Cerebellar nuclear complex (tissue), 1 donor: ENCODE measurements around the gene DBR1.

ENCODE experiments used
- DNase-seq, 2 experiments: peaks; one replicate each; lab custom pipeline; 2025; lab: John Stamatoyannopoulos, UW

The DBR1 gene, protein sequence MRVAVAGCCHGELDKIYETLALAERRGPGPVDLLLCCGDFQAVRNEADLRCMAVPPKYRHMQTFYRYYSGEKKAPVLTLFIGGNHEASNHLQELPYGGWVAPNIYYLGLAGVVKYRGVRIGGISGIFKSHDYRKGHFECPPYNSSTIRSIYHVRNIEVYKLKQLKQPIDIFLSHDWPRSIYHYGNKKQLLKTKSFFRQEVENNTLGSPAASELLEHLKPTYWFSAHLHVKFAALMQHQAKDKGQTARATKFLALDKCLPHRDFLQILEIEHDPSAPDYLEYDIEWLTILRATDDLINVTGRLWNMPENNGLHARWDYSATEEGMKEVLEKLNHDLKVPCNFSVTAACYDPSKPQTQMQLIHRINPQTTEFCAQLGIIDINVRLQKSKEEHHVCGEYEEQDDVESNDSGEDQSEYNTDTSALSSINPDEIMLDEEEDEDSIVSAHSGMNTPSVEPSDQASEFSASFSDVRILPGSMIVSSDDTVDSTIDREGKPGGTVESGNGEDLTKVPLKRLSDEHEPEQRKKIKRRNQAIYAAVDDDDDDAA

DNA sequence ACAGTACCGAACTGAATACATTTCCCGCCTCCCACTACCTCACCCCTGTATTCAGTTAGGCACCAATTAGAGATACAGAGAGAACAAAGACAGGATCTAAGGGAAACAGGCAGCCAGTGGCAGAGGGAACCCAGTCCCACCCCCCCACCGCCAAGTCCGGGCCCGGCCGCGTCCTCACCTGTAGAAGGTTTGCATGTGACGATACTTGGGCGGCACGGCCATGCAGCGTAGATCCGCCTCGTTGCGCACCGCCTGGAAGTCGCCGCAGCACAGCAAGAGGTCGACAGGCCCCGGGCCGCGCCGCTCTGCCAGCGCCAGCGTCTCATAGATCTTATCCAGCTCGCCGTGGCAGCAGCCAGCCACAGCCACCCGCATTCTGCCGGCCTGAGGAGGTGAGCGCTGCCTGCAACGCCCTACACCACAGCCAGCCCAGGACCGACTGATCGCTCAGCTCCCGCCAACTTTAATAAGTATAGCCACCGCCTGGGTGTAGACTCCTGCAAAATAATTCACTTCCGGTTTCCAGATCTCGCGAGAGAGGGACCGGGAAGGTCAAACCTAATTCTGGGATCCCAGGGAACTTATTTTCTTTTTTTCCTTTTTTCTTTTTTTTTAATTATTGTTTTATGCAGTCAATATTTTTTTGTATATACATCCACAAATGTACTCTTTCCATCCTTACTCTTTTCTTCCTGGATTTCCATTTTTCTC lies at the start of gene DBR1:
DBR1 (minus strand) TSS at position 501 of the 711 bp plus-strand sequence; CDS start at position 375, 126 bp downstream.
- DNase-seq, result peak in 1 of 2 experiments; percentile 64

DNA sequence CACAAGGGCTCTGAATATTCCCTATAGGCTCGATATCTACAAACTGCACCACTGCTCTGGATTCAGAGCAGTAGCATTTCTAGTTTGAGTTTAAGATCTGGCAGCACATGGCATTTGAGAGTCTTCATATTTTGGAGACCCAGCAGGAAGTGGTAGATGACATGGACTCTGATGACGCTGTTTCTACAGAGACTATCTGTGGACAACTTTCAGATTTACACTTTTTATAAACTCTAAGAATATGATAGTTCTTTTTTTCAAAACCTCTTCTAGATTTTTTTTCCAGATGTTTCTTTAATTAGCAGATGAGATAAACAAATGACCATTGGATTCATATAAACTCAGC lies 48.2 kb upstream of the DBR1 start:
- no peak for DNase-seq

DNA sequence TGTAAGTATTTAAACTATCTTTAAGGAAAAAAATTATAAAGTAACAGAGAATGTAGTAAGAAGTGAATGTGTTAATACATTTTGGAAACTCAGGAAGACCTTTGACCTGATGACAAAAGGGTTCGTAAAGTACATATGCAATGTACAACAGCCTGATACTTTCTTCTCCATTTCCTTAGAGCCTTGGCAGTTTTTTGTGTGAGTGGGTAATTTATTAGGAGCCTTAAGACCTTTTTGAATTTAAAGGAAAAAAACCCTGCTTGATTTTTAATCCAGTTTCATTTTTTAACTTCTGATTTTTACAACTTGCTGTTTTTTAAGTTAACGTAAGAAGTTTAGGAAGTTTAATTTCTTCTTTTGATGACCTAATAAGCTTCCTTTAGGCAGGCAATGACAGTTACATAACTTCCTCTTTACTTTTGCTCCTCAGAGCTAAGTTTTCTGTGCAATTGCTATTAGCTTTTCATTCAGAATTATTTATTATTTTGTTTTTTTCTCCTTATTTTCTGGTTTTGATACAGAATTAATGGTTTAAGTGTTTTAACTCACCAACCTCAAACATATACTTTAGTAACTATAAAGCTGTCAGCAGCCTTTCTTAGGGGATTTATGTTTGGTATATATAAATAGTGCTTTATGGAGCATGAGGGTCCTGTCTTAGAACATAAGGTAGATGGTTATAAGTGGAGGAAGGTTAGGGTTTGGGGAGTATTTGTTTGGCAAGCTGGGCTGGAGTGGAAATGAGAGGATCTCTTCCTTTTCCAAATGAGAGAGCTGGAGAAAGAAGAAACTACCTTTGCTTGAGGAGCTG lies 47.6 kb upstream of the DBR1 start:
- no peak for DNase-seq

DNA sequence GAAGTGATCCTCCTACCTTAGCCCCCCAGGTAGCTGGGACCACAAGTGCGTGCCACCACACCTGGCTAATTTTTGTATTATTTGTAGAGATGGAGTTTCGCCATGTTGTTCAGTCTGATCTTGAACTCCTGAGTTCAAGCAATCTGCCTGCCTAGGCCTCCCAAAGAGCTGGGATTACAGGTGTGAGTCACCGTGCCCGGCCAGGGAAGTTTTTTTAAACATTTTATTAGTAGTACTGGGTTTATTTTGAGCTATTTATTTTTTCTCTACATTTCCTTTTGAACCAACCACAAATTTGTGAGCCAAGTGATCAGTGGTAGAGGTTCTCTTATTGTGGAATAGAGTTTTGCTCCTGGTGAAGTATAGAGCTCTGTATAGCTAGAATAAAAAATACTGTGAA lies 46.1 kb upstream of the DBR1 start:
- DNase-seq, result no peak

DNA sequence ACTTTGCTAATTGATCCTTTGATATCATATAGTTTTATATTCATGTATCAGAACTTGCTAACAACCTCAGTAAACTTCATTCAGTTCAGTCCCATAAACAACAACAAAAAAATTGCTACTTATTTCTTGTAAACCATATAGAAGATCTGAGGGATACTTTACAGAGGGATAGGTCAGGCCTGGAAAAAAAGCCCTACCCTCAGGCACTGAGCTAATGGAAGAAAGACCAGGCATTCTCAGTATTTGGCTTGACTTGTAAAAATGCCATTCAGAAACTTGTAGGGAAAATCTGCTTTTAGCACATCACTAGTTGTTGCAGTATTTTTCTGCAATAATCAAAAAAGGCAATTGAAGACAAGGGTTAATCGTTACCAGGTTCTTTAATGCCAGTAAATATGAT lies 45.5 kb upstream of the DBR1 start:
- DNase-seq, result no peak

DNA sequence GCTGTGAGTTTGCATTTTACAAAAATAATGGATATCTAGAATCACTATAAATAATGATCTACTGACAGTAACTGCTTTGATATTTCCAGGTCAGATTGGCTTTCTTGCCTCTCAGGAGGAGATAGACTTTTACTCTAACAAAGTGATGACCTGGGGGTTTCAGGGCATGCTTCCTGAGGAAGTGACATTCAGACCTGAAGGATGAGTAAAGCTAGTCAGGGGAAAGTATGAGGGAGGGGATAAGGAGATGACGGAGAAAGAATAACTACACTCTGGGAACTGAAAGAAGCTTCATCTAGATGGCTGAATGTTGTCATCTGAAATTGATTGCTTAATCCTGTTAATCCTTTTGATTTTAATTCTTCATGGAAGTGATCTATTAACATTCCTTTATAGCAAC lies 44.5 kb upstream of the DBR1 start:
- DNase-seq, result no peak

DNA sequence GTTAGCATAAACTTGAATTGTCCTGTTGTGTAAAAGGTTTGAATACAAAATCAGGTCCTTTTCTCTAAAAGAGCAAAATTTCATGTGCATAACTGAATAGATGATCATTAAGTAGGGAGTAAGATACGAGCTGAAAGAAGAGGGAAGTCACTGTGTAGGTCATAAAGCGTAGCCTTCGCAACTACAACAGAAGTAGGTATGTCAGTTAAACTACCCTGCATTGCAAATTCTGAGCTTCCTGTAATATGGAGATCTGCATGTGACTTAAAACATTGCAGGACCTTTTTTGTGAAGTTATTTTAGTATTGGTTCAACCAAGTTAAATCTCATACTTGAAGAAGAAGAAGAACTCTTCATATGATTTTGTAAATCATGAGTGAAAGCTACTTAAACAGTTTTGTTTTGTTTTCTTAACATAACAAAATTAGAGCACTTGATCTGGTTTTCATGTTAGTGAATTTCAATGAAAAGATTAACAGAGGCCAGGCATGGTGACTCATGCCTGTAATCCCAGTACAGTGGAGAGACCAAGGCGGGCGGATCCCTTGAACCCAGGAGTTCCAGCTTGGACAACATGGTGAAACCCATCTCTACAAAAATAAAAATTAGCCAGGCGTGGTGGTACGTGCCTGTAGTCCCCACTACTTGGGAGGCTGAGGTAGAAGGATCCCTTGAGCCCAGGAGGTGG lies 38.8 kb upstream of the DBR1 start:
- DNase-seq, result no peak

DNA sequence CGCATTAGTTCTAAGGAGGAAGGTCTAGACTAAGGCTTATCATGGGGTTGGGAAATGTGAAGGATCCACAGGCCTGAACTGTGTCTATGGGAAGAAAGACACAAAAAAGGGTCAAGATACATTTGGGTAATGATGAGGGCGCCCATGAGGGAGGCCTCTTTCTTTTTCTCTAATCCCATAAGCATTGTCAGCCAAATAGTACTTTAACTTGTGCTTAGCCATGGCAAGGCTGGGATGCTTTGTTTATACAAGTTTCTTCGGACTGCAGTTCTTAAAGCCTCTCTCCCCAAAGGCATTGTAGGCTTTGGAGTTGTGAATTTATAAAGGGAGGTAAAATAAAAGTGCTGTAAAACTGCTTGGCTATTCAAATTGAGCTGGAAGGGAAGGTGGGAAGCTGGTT lies 35.8 kb upstream of the DBR1 start:
- DNase-seq, result no peak

DNA sequence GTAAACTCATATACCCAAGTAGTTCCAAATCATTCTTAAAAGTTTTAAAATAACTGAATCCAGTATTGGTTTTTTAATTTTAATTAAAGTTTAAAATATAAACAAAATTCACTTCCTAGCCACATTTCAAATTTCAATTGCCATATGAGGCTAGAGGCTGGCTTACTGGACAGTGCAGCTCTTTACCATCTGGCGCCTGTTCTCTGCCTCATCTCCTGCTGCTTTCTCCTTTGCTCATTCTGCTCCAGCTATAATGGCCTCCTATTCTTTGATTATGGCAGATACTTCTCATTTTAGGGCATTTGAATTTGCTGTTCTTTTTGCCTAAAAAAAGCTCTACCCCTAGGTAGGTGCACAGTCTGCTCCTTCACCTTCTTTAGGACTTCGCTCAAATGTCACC lies 31.5 kb upstream of the DBR1 start:
- DNase-seq, result peak in 1 of 2 experiments; percentile 66

DNA sequence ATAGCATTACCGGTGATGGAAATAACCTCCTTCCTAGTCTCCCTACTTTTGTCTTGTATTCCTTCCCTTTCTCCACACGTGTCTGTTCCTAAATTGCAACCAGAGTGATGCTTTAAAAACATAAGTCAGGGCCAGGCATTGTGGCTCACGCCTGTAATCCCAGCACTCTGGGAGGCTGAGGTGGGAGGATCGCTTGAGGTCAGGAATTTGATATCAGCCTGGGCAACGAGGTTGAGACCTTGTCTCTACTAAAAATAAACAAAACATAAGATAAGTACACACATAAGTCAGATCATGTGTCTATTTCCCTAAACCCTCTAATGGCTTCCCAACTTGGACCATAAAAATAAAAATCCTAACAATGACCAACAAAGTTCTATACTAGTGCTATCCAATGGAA lies 30.8 kb upstream of the DBR1 start:
- no peak for DNase-seq

DNA sequence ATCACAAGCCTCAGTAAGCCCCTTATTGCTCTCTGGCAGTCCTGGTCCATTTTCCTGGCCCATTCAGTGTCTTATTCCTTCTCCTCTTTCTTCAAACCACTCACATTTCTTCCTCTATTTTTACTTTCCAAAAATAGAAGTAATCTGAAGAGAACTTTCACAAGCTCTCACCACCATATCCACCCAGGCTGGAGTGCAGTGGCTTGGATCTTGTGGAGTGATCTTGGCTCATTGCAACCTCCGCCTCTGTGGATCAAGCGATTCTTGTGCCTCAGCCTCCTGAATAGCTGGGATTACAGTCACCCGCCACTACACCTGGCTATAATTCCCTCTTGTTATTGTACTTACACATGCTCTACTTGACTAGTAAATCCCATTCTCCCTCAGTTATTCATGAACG lies 29.2 kb upstream of the DBR1 start:
- no peak for DNase-seq

DNA sequence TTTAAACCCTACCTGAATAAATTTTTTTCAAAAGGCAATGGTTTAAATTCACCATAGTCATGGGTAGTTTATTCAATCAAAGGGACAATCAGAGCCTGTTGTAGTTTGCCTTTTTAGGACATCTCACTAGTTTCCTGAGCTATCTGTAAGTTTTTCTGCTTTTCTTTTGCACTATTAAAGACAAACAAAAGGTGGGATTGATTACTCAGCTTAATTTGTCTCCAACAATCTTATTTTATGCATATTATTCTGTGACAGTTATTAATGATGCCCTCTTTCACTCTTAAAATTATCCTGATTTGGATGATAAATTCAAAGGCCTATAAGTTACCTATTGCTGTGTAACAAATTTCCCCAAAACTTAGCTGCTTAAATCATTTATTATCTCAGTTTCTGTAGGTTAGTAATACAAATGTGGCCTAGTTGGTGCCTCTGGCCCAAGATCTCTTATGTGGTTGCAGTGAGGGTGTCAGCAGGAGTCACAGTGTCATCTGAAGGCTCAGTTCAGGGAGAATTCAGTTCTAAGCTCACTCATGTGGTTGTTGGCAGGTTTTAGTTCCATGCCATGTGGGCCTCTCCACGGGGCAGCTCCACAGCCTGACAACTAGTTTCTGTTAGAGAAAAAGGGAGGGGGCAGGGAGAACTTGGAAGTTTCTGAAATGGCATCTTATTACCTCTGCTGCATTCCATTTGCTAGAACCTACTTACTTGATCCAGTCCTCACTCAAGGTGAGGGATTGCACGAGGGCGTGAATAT lies 28.4 kb upstream of the DBR1 start:
- peak; percentile 76 to 89 for DNase-seq

DNA sequence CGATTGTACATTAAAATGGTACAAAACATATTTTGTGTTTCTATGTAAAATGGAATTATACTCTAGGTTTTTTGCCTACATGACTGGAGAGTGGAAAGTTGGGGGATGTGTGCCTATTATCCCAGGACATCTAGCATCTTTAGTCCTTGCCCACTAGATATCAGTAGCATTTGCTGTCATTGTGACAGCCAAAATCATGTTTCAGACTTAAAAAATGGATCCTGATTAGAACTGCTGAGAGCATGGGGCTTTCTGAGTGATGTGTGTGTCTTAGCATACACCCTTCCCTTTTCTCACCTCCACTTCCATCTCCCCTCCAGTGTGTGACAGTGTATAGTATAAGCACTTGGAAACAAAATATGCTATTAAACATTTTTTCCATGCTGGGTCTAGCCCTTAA lies 25.7 kb upstream of the DBR1 start:
- DNase-seq, result no peak

DNA sequence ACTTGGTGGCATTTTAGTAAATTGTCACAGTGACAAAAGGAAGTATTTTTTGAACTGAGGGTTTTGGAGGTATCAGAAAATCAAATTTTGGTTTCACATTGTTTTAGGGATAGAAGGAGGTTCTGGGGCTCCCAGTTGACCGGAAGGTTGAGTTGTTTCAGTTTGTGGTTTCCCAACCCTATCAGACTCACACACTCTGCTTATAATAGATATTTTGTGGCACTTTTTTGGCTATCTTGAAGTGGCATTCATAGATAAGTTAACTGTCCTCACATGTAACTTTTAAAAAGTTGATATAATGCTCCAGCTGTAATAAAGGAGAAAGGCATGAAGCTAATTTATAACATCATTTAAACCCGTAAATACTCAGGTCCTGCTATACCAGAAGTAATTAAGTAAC lies 25.1 kb upstream of the DBR1 start:
- DNase-seq, result no peak

DNA sequence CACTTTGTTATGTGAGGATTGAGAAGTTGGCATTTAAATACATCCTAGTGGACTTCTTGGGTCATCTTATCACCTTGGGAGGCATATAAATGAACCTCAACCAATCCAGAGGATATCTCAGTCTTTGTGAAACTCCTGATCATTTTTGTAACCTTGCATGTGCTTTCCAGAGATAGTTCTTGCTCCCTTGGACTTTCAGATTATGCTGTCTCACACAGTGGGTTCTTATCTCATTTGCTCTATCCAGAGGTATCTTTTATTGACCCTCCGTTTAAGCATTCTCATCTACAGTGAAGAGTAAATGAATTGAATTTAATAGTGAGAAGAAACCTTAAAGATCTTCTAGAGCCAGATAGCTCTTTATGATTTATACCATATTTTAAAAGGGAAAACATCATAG lies 22.8 kb upstream of the DBR1 start:
- no peak for DNase-seq

DNA sequence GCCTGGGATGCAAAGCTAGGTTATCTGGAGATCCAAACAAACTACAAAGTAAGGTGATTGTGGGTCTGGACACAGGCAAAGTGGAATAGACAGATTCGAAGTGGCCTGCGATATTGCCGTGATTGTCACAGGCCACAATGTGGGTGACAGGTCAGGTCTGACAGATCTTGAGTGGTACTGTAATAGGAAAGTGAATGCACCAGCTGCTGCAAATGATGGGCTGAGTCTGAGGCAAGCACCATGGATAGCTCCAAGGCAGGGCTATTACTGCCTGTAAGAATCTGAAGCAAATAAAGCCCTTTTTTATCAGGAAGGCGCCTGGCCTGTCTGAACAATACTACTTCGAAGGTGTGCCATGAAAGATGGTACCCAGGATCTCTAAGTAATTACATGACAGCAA lies 22.3 kb upstream of the DBR1 start:
- no peak for DNase-seq

DNA sequence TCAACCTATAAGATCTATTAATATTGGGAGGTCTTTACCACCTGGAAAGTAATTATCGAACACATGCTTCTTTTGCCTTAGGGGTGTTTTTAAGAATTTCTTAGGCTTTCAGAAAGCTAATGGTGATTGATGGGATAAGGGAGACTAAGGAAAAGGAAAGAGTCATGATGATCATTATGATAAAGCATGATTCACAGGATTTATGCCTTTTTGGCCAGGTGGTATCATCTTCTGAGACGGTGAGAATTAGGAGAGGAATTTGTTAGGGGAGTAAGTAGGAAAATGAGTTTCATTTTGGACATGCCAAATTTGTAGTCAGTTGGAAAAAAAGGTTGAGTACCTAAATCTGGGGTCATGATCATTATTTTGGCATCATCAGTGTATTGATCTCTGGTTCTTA lies 21.3 kb upstream of the DBR1 start:
- no peak for DNase-seq

DNA sequence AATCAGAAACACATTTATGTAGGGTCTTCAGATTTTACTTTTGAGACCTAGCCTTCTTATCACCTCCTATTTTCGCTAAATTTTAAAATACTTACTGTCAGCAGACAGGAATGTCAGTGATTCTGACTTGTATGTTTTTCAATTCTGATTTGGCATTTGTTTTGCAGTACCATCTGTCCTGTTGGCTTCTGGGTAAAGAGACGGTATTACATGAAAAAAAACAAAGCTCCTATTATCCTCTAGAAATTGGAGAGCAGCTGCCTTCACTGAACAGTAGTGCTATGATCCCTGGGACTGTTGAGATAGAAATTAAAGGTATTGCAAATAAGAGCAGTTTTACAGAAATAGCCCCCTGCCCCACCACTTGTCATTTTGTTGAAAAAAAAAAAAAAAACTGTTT lies 20.8 kb upstream of the DBR1 start:
- peak; percentile 51 to 95 for DNase-seq

DNA sequence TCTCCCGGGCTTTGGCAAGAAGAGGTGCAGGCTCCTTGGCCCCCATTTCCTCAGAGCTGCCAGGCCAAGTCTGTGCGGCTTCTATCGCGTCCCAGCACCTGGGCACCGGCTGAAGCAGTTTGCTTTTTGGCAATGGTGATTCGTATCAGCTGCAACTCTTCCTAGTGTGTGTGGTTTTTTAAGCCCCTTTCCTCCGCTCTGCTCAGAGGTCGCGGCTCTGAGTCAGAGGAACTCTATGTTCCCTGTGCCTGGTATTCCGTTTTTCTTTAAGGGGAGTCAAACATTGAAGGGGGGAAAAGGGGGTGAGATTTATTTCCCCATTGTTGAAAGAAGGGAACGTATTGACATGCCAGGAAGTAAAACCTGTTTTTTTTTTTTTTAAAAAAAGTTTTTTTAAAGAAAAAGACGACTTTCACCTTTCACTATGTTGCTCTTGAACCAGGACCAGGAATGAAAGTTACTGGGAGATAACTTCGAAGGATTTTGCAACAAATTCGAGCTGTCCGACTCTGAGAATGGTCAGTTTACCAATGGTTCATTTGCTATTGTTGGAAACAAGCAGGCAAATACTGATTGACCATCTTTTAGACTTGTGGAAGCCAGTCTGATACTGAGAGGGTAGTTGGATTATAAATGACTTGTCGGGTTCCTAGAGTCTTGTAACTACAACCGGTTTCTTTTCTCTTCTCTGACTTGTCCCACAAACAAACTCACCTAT lies 13.5 kb upstream of the DBR1 start:
- DNase-seq, result no peak

DNA sequence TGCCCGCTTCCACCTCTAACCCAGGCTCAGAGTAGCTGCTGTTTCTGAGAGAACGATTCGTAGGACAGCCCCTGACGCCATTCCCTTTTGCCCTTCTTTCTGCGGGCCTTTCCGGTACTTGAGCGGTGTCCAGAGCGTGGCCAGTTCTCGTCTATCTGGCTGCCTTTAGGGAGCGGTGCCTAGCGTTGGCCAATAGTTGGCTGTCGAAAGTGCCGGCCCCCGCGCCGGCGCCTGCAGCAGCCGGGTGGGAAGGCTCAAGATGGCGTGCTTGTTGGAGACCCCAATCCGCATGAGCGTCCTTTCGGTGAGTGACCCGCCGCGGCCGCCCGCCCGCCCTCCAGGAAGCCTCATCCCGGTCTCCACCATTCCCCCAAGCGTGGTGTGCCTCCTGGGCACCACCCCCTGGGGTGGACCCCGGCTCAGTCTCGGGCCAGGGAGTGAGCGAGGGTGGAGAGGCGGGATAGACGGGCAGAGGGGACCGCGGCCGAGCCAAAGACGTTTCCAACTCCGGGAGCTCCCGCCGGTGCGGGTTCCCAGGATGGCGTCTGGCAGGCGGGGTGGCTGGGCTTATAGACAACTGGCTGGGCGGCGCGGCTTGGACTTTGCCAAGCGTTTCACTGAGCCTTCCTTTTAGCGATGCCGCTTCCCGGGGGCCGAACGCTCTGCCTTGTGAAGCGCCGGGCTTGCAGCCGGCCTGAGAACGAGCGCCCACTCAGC lies 12.7 kb upstream of the DBR1 start, which contains the start of gene ARMC8:
ARMC8 (plus strand) TSS at position 6 of the 717 bp plus-strand sequence; CDS start at position 260, 254 bp downstream.
- no peak for DNase-seq
